Epidermal melanocyte (primary cell): ENCODE results near the gene VPS18.
A peak's percentile ranks its signal among the peaks of the same experiment; 100 is the strongest.

Experiments
- DNase-seq: peaks from one replicate; pipeline ENCODE4 v3.0.0; 2011; ENCODE audit warnings: low spot score; ENCODE audit not compliant: insufficient read length

Gene VPS18

GRCh38 chr15:40870716-40871115, 23.5 kb upstream of the VPS18 start:
- DNase-seq: no peak

DNA sequence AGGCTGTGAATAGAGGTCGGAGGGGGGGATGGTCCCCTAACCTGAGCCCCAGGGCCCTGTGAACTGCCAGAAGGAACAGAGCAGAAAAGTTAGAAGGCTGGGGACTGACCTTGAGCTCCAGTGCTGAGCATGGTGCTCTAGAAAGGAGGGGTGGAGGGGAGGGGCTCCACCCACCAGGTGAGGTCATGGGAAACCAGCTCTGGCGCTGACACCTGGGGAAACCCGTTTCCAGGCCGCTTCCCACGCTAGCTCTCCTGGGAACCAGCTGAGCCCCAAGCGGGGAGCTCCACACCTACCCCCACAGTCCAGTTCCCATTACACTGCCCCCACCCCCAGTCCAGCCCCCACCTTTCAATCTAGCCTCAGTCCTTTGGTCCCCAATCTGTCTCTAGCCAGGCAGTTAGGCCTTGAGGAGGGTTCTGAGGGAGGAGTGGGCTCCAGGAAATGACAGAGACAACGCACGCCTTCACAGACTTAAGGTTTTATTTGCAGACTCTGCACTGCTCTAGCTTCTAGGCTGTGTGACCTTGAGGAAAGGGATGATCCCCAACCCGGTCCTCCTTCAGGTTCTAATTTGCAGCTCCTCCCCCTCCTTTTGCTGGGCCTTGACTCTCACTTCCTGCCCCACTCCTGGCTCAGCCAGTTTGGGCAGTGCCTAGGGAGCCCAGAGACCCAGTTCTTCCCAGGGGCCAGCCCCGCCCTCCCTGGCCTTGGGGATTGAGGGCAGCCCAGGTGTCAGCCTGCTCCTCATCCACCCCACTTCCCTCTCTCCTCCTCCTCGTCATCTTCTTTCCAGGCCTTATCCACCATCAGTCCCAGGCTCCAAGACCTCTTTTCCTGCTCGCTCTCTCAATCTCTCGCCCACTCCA, 22.3 kb upstream of the VPS18 start:
- DNase-seq: no peak

GRCh38 chr15:40872791-40873693, 21.2 kb upstream of the VPS18 start:
- DNase-seq: no peak

DNA sequence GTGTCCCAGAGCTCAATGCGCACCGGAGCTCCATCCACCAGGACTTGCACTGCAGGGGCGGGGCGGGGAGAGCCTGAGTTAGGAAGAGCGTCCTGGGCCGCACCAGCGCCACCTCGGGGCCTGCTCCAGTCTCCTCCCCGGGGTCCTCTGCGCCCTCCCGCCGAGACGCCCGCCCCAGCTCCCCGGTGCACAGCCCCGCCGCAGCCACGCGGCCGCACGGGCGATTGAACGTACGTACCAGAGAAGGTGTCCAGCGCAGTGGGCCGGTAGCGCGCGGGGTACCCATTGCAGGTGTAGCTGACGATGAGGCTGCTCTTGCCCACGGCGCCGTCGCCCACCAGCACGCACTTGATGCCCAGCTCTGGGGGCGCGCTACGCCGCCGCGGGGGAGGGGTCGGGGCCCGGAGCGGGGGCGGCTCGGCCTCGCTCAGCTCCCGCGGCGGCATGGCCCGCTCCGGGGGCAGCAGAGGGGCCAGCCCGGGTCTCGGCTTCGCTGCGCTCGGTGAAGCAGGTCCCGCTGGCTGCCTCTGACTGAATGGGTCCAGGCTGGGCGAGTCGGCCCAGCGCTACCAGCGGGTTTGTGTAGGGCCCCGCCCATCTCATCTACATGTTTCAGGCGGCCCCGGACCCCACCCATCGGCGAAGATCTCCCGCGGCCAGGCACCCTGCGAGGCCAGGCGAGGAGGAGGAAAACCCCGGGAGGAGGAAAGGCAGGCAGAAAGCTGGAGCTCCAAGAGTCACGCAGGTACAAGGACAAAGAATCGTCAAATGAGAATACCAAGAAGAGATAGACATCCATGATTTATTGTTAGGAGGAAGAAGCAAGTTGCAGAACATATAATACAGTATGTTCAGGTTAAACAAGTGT, 20.3 kb upstream of the VPS18 start, which contains the start of gene RHOV:
Gene RHOV (minus strand): TSS at position 541 of the 868 bp plus-strand sequence. CDS start 95 bp downstream, at position 446.
- peak; percentile 40 for DNase-seq

- peak; percentile 22 for DNase-seq
These were observed 18.1 kb upstream of the VPS18 start for GRCh38 chr15:40875991-40876730.

- DNase-seq: no peak
These were observed 16.6 kb upstream of the VPS18 start for GRCh38 chr15:40877694-40878093.

DNA sequence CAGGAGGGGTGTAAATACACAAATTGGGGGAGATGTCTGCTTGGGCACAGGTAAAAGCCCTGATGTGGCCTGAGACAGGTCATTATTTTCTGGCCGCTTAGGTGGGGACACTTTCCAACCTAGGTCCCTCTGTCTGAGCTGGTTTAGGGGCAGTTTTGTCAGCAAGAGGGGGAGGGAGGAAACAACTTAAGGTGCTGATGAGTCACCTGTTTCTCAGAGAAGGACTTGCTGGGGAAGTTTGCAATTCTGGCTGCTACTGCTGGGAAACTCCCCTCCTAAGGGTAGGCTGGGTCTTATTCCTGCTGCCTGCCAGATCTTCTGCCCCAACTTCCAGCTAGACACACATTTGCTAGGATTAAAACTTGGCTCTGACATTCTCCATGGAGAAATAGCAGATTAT, 15.5 kb upstream of the VPS18 start:
- DNase-seq: no peak

DNA sequence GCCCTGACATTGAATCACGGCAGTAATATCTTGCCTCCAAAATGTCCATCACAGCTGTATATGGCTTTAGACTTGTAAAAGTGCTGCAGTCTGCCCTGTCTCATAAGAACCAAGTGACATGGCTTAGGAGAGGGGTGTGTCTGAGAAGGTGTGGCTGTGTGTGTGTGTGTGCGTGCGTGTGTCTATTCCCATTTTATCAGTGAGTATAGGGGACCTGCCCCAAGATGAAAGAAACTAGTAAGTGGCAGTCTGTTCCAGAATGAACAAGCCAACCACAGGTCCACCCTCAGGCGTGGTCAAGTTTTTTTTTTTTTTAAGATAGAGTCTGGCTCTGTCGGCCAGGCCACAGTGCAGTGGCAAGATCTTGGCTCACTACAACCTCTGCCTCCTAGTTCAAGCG, 14.6 kb upstream of the VPS18 start:
- DNase-seq: no peak

DNA sequence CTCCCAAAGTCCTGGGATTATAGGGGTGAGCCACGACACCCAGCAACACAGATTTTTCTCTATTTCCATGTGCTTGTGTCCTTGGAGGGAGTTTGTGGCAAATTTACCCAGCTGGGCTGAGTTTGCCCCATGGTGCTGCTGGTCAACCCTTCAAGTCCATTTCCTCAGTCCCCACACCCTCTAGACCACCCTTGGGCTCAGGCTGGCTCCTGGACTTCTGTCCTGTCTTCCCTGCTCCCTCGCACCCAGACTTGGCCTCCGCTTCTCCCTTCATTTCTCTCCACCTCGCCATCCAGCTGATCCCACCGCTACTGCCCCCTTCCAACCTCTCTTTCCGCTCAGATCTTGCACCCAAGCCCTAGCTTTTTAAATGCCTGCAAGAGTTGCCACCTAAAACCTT, 12.9 kb upstream of the VPS18 start:
- no peak for DNase-seq

DNA sequence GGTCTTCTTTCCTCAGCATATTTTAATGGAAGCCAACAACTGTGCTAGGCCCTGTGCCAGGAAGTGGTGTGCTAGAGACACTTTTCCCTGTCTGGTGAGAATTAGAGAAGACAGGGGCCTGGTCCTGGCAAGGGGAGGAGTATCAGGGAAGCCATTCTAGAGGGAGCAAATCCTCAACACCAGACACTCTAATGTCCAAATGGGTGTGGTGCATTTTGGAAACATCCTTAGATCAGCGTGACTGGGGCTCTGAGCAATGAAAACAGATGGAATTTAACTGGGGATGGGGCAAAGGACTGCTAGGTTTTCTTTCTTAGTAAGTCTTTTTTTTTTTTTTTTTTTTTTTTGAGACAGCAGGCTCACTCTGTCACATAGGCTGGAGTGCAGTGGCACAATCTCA, 7.7 kb upstream of the VPS18 start:
- no peak for DNase-seq

DNA sequence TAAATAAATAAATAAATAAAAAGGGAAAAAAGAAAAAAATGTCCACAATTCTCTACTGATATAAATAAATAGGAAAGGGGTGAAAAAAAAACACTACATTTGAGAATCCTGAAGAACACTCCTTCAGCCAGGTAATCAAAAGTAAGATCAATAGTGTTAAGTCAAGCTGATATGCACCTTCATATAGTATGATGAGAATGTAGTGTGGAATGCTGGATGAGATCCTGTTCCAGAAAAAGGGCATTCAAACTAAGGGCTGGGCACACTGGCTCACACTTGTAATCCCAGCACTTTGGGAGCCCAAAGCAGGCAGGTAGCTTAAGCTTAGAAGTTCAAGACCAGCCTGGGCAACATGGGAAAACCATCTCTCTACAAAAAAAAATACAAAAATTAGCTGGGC, 5.1 kb upstream of the VPS18 start:
- DNase-seq: no peak

DNA sequence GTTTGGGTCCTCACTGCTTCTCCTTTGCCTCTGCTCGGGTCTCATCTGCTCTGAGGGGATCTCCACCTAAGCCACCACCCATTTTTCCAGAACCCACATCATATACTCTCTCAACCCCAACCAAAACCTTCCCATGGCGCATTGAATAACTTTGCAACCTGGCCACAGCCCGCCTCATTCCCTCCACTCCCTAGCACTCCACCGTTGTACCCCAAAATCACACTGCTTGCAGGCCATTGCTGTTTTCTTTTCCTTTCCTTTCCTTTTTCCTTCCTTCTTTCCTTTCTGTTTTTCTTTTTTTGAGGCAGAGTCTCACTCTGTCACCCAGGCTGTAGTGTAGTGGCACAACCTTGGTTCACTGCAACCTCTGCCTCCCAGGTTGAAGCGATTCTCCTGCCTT, 3.1 kb upstream of the VPS18 start:
- DNase-seq: no peak

GRCh38 chr15:40891810-40892446, 2.3 kb upstream of the VPS18 start:
- no peak for DNase-seq

DNA sequence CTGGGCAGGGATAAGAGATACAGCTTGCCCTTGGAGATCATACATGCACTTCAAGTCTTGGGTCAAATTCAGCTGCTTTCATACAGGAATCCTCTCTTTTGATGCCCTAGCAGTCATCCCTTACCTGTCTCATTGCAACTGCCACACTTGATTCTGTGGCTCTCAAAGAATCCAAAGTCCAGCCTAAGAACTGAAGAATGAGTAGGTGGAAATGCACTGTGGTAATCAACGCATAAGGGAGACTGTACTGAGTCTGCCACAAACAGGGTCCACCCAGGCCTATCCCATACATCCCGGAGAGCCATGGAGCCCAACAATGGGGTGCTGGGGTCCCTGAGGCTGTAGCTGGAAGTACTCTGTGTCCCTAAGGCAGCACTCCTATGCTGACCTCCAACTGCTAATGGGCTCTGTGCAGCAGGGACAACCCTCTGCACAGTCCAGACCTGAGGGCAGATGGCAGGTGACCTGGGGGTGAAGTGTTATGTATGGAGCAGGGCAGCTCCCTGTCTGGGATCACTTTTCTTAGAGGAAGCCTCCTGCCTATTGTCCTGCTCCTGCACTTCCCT, 1.7 kb upstream of the VPS18 start:
- no peak for DNase-seq

GRCh38 chr15:40893019-40893670, 1.1 kb upstream of the VPS18 start:
- DNase-seq: no peak

GRCh38 chr15:40894681-40895448, 615 bp downstream of the VPS18 start:
- peak; percentile 61 for DNase-seq

DNA sequence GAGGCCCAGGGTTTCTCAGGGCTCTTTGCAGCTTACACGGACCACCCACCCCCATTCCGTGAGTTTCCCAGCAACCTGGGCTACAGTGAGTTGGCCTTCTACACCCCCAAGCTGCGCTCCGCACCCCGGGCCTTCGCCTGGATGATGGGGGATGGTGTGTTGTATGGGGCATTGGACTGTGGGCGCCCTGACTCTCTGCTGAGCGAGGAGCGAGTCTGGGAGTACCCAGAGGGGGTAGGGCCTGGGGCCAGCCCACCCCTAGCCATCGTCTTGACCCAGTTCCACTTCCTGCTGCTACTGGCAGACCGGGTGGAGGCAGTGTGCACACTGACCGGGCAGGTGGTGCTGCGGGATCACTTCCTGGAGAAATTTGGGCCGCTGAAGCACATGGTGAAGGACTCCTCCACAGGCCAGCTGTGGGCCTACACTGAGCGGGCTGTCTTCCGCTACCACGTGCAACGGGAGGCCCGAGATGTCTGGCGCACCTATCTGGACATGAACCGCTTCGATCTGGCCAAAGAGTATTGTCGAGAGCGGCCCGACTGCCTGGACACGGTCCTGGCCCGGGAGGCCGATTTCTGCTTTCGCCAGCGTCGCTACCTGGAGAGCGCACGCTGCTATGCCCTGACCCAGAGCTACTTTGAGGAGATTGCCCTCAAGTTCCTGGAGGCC, 5.4 kb downstream of the VPS18 start:
- DNase-seq: no peak
